IPS DF 6.9 (cell line): Measurements from ENCODE around the gene CHN2.

Source experiments
- DNase-seq: peaks from one replicate; pipeline ENCODE4 v3.0.0-alpha.2; 2013; ENCODE audit warnings: low read depth, low spot score
- H3K27ac ChIP-seq: one replicate; pipeline ENCODE4 v1.5.1; 2013; ENCODE audit warnings: low read length, control low read depth
- H3K27me3 ChIP-seq: 2 replicates; pipeline ENCODE4 v1.6.1; 2013; ENCODE audit warnings: mild to moderate bottlenecking, low read length; ENCODE audit not compliant: control insufficient read depth, insufficient read depth
- H3K36me3 ChIP-seq: 2 replicates; pipeline ENCODE4 v1.6.1; 2013; ENCODE audit warnings: low read length; ENCODE audit not compliant: control insufficient read depth, insufficient read depth
- H3K4me1 ChIP-seq: 2 replicates; pipeline ENCODE4 v1.6.1; 2013; ENCODE audit warnings: low read length; ENCODE audit not compliant: control insufficient read depth, insufficient read depth
- H3K4me3 ChIP-seq: 2 replicates; pipeline ENCODE4 v1.5.1; 2013; ENCODE audit warnings: mild to moderate bottlenecking, low read length
- H3K9me3 ChIP-seq: 2 replicates; pipeline ENCODE4 v1.6.1; 2013; ENCODE audit warnings: low read length, inconsistent platforms; ENCODE audit not compliant: control insufficient read depth, insufficient read depth
- WGBS: extraction: QIAGEN DNeasy Blood & Tissue Kit; methylation state at CpG from one replicate; pipeline ENCODE4 v1.1.7; 2013; ENCODE audit warnings: mixed read lengths, missing lambda C conversion rate; ENCODE audit not compliant: insufficient read length, insufficient coverage; 5-methylcytosine and 5-hydroxymethylcytosine counted together

Gene CHN2

DNA sequence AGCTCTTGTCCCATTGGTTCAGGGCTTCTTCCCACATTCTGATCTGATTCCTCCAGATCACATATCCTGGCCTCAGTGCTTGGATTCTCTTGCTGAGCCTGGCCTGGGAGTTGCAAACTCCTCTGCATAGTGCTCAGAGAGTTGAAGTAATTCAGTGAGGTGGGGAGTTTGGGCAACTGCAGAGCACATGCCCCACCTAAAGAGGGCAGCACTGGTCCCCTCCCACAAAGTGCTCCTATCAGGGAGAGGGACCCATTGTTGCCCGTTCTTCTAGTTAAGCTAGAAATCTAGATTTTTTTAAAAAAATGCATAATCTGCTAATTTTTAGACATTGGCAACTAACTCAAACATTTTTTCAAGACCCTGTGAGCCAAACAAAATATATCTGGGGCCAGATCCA, 45.1 kb downstream of the CHN2 start:
- no peaks in the 10 kb centered on the region for H3K36me3 ChIP-seq

GRCh38 chr7:29242265-29242664, 47.7 kb downstream of the CHN2 start:
- no peaks in the 10 kb centered on the region for H3K9me3 ChIP-seq

More for the DNA sequence above, 45.1 kb downstream of the CHN2 start:
- H3K9me3 ChIP-seq: no peaks in the 10 kb centered on the region
- H3K27ac ChIP-seq: no peak overlapping the region
- H3K4me1 ChIP-seq: peaks cover 1% of the 10 kb centered on the region; the same call in 1 of the 2 replicates
- no CpG with 5 or more reads among the region's 1 CpG for WGBS
- H3K27me3 ChIP-seq: no peaks in the 10 kb centered on the region
- DNase-seq: no peak
- no peak overlapping the region for H3K4me3 ChIP-seq

DNA sequence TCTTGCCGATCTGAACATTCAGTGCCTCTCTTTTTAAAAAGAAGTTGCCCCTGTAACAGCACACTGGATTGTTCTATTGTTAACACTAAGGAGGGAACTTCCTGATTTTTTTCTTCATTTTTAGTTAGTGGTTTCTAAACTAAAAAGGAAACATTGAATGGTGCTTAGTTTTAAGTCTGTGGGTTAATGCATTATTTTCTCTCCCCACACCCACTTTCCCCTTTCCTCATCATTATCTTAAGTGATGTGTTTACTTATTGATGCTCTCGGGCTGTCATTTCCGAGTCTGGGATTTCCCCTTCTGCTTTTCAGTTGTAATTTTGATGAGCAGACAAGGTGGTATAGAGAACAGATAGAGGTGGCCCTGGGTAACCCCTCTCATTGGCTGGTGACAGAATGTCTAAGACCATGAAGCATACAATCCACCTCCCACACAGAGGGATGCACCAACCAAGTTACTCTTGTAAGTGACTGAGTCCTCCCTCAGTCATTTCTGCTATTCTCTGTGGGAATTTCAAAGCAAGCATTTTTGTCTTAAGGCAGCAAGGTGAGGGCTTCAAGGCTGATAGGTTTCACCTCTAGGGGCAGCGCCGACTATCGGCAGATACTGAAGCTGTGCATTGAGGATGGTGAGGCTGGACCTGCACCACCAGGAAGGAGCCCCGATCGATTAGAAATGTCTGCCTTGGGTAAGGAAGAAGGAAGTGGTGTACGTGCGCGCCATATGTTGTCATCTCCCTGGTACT, 49.5 kb downstream of the CHN2 start:
- Histone ChIP-seq H3K36me3 (no peaks in the 10 kb centered on the region), H3K4me3 (no peak overlapping the region), H3K9me3 (no peaks in the 10 kb centered on the region), H3K4me1 (peaks cover 1% of the 10 kb centered on the region; the same call in 1 of the 2 replicates), H3K27me3 (no peaks in the 10 kb centered on the region), H3K27ac (no peak overlapping the region)
- WGBS: no CpG with 5 or more reads among the region's 11 CpGs
- no peak for DNase-seq

More at GRCh38 chr7:29242265-29242664, 47.7 kb downstream of the CHN2 start:
- Histone ChIP-seq H3K36me3 (no peaks in the 10 kb centered on the region), H3K27ac (no peak overlapping the region), H3K27me3 (no peaks in the 10 kb centered on the region), H3K4me3 (no peak overlapping the region), H3K4me1 (peaks cover 1% of the 10 kb centered on the region; the same call in 1 of the 2 replicates)
- DNase-seq: no peak
- WGBS: no CpG with 5 or more reads among the region's 3 CpGs

DNA sequence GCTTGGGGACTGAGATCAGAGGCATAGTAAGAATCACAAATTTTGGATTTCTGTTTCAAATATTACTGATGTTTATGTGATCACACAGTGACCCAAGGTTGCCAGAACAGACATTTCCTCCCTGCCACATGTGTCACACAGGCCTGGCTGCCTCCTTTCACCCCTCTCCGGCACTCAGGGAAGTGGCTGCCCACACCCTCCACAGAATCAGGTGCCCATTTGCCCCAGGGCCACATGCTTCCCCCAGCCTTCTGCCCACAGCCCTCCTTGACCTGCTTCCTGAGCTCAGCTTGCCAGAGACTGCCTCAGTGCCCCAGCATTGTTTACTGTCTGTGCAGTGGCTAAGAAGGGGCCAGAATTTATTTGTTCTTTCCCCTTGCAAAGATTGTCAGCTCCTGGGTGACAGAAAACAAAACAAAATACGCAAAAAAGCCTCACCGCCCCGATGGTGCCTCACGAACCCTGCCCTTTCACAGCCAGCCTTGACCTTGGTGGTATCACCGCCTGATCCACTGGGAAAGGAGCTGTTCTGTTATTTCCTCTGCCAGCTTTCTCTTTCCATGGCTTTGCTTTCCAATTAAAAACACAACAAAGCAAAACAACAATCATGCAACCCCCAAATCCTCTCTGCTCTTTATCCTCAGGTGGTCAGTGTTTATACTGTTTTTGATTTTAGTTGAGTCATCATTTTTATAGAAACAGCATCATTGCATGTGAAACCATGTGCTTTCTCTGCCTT, 52.8 kb downstream of the CHN2 start:
- no peaks in the 10 kb centered on the region for H3K9me3 ChIP-seq
- H3K27ac ChIP-seq: no peak overlapping the region
- no peak for DNase-seq
- H3K4me3 ChIP-seq: no peak overlapping the region
- H3K27me3 ChIP-seq: no peaks in the 10 kb centered on the region
- H3K4me1 ChIP-seq: peaks cover 1% of the 10 kb centered on the region; the same call in 1 of the 2 replicates
- H3K36me3 ChIP-seq: no peaks in the 10 kb centered on the region
- WGBS: no CpG with 5 or more reads among the region's 6 CpGs

GRCh38 chr7:29247963-29248236, 53.3 kb downstream of the CHN2 start:
- Histone ChIP-seq H3K9me3 (no peaks in the 10 kb centered on the region), H3K36me3 (no peaks in the 10 kb centered on the region), H3K4me1 (peaks cover 1% of the 10 kb centered on the region; the same call in 1 of the 2 replicates), H3K4me3 (no peak overlapping the region), H3K27me3 (no peaks in the 10 kb centered on the region), H3K27ac (no peak overlapping the region)
- DNase-seq: no peak
- WGBS: no CpG with 5 or more reads among the region's 3 CpGs

GRCh38 chr7:29248713-29249382, 54.3 kb downstream of the CHN2 start:
- no peak overlapping the region for H3K27ac ChIP-seq
- no peaks in the 10 kb centered on the region for H3K27me3 ChIP-seq
- H3K4me1 ChIP-seq: peaks cover 1% of the 10 kb centered on the region; the same call in 1 of the 2 replicates
- no peaks in the 10 kb centered on the region for H3K9me3 ChIP-seq
- no peaks in the 10 kb centered on the region for H3K36me3 ChIP-seq
- H3K4me3 ChIP-seq: no peak overlapping the region
- WGBS: no CpG with 5 or more reads among the region's 8 CpGs
- DNase-seq: no peak

DNA sequence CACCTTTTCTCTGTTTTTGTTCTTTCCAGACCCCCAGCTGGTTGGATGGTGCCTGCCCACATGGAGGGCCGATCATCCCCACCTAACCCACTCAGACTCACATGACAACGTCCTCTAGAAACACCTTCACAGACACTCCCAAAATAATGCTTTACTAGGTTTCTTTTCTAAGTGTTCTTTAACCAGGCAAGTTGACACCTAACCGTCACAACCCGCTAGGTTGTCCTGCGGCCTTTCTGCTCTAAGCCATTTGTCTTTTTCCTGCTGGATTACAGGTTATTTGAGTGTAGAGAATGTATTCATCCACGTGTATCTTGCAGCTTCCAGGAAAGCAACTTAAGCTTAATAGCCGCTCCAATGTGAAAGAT, 54.8 kb downstream of the CHN2 start:
- Histone ChIP-seq H3K4me1 (peaks cover 1% of the 10 kb centered on the region; the same call in 1 of the 2 replicates), H3K27ac (no peak overlapping the region)
- WGBS: no CpG with 5 or more reads among the region's 7 CpGs

DNA sequence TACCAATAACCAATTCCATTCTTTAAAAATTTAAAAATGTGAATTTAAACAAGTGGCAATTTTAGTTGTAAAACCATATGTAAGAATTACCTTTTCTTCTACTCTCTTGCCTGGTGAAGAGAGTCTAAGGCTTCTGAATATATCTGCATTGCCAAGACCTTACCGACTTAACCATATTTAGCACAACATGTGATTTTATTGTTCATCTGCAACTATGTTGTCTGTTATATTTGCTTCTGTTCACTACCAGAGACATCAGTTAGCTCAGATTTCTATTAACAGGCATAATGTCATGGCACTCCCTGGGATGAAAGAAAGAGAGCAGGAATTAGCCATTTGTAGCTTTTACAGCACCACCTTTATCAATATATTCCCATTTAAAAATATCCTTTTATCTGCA, 55.3 kb downstream of the CHN2 start:
- WGBS: no CpG with 5 or more reads among the region's 1 CpG
- DNase-seq: no peak
- no peaks in the 10 kb centered on the region for H3K4me1 ChIP-seq

More for the DNA sequence above, 54.8 kb downstream of the CHN2 start:
- DNase-seq: no peak
- H3K36me3 ChIP-seq: no peaks in the 10 kb centered on the region
- no peak overlapping the region for H3K4me3 ChIP-seq
- no peaks in the 10 kb centered on the region for H3K27me3 ChIP-seq
- H3K9me3 ChIP-seq: no peaks in the 10 kb centered on the region

GRCh38 chr7:29253225-29253624, 58.6 kb downstream of the CHN2 start:
- Histone ChIP-seq H3K27me3 (no peaks in the 10 kb centered on the region), H3K4me1 (no peaks in the 10 kb centered on the region), H3K9me3 (no peaks in the 10 kb centered on the region), H3K27ac (no peak overlapping the region), H3K36me3 (no peaks in the 10 kb centered on the region), H3K4me3 (no peak overlapping the region)
- no peak for DNase-seq
- WGBS: no CpG with 5 or more reads among the region's 1 CpG

More for the DNA sequence above, 55.3 kb downstream of the CHN2 start:
- Histone ChIP-seq H3K36me3 (no peaks in the 10 kb centered on the region), H3K27ac (no peak overlapping the region), H3K27me3 (no peaks in the 10 kb centered on the region), H3K4me3 (no peak overlapping the region), H3K9me3 (no peaks in the 10 kb centered on the region)

DNA sequence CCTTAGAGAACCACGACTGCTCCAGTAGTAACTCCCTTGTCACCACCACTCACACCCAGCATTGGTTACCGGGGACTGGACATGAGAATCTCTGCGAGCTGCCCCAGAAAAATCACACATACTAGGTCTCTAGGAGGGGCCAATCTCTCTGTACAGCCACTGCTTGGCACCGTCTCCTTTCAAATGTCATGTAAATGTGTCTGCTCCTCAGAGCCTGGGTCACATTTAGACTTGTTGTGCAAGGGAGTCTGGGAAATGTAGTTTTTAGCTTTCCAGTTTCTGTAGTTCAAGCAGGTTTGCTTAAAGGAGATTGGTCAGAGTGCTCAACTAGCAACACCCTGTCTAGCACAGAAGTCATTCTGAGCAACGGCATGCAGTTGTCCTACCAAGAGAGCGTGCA, 60.0 kb downstream of the CHN2 start:
- Histone ChIP-seq H3K27me3 (no peaks in the 10 kb centered on the region), H3K4me1 (no peaks in the 10 kb centered on the region), H3K36me3 (no peaks in the 10 kb centered on the region), H3K27ac (no peak overlapping the region), H3K4me3 (no peak overlapping the region), H3K9me3 (no peaks in the 10 kb centered on the region)
- DNase-seq: no peak
- no CpG with 5 or more reads among the region's 6 CpGs for WGBS
